NCI-H526 (cell line): ENCODE measurements around the gene XRN2.

Experiments used
- DNase-seq, 2 experiments: peaks; one replicate each; lab custom pipeline; 2025; lab: John Stamatoyannopoulos, UW

The XRN2 gene

DNA sequence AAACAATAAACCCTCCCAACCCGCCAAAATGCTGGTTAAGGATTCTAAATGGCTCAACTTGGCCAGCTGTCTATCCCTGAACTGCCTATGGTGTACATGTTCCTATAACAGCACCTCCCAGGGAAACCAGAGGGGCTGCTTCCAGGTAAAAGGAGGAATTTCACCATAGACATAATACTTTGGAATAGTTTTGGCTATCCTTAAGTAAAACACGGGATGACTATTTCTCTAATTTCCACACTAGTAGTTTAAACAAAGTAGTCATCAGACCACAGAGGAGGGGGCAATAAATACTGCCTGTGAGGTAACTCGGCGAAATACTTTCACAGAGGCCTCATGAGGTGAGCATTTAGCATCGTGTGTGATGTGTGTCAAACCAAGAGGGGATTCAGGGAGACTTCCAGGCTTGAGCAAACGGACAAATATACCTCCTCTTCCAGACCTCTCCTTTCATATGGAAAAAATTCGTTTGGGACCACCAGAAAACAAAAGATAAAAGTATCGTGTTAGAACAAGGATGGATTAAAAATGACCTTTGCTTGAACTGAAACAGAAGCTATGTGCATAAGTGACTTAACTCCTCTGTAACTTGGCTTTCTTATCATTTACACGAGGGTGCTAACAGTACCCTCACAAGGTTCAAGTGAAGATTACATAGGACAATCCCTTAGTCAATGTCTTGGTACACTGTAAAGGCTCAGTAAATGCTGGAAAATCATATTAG is 1.0 kb upstream of the XRN2 start:
- DNase-seq = no peak

DNA sequence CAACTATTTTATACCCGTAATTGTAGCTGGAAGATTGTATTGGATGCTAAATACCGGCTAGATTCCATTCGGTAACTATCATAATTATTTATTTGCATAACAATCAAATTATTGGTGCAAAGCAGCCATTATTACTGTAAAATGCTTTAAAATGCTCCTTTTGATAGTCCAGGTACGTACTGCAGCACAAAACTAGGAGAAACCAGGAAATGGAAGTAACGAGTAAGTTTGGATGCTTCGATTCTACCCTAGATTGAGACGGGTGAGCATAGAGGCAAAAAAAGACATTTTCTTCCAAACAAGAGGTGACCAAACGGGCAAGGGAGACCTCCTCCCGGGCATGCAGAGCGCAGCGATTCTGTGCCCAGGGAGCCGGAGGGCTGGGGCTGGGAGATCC is 469 bp upstream of the XRN2 start:
- peak in 1 of 2 experiments; percentile 41 for DNase-seq

DNA sequence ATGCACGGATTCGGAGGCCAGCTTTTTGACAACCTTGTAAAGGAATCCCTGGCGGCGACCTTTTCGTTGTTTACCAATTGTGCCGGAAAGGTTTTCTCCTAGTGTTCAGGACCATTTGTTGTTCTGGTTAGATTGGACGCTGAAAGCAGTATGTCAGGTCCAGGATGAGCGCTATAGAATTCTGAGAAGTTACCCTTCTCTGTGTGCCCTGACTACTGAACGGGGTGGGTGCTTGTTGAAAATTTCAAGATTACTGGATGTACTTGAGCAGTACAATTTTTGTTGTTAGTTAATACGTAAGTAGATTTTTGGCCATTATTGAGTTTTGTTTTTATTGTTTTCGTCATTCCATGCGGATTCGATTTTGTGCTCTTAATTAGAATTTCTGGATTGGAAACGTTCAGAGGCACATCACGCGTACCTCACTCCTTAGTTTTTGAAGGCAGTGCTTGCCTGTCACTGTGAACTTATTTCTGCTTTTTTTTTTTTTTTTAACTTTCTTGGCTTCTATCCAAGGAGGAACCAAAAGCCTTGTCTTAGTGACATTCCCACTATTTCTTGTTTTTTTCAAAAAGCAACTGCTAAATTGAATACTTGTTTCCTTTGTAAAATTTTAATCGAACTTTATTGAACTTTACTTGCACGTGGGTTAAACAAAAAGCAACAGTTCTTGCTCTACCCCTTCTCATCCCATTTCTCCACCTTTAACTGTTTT is 898 bp downstream of the XRN2 start:
- DNase-seq = no peak

DNA sequence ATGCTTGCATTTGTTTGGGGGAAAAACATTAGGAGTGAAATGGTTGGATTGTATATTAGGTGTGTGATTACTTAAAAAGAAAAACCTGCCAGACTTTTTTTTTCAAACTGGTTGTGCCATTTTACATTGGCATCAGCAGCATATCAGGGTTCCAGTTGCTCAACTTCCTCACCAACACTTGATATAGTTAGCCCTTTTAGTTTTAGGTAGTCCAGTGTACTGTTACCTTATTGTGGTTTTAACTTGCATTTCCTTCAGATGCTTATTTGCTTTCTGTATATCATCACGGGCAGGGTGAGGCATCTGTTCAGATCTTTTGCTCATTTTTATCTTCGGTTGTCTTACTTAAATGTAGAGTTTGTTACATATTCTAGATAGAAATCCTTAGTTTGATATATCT is 5.2 kb downstream of the XRN2 start:
- DNase-seq = no peak

DNA sequence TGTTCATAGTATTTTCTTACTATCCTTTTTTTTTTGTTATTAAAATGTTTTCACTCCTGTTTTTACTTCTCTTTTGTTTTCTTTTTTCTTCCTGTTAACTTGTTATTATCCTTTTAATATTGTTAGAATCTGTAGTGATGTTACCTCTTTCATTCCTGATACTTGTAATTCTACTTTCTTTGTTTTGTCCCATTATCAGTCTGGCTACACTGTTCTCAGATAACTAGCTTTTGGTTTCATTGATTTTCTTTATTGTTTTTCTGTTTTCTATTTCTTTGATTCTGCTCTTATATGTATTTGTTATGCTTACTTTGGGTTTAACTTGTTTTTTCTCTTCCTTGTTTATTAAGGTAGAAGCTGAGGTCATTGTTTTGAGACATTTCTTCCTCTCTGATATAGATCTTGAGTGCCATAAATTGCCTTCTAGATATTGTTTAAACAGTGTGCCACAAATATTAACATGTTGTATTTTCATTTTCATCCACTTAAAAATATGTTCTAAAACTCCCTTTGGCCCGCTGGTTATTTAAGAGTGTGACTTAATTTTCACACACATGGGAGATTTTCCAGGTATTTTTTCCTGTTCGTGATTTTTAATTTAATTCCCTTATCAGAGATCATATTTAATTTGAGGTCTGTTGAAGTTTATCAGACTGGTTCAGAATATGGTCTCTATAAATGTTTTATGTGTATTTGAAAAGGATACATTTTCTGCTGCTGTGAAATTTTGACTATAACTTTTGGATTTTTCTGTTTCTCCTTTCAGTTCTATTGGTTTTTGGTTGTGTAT is 6.7 kb downstream of the XRN2 start:
- DNase-seq = no peak

DNA sequence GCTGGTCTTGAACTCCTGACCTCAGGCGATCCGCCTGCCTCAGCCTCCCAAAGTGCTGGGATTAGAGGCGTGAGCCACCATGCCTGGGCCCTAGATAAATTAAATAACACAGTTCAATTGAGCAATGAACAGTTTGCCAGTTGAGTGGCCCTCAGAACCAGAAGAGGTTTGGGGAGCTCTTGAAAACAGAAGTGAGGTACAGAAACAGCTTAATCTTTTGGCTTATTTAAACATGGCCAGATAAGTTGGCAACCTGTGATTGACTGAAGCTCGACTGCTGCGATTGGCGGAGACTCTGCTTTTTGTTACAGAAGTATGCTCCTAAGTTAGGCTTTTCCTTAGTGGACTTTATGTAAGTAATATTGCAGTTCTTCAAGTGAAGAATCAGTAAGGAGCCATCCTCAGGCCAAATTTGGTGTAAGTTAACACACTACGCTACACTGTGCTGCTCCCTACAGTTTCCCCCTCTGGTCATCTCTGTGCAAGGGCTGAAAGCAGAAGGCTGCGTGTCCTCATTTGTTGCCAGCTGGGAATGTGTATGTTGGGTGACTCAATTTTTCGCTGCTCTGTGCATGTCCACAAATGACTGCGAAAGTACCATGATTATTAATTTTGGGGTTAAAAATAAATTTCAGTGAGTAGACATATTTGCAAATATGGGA is 9.8 kb downstream of the XRN2 start:
- DNase-seq = no peak

DNA sequence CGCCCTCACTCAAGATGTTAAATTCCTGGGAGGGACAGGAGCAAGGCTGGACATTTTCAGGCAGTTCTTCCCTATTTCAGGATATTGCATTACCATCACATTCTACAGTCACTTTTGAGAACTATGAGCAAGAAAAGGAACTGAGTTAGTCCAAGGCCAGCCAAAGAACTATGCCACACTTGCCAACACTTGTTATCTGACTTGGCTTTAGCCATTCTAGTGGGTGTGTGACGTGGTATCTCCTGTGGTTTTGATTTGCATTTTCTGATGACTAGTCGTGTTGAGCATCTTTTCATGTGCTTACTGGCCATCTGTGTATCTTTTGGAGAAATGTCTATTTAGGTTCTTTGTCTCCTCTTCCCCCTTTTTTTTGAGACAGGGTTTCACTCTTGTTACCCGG is 12.0 kb downstream of the XRN2 start:
- peak in 1 of 2 experiments; percentile 12 for DNase-seq

DNA sequence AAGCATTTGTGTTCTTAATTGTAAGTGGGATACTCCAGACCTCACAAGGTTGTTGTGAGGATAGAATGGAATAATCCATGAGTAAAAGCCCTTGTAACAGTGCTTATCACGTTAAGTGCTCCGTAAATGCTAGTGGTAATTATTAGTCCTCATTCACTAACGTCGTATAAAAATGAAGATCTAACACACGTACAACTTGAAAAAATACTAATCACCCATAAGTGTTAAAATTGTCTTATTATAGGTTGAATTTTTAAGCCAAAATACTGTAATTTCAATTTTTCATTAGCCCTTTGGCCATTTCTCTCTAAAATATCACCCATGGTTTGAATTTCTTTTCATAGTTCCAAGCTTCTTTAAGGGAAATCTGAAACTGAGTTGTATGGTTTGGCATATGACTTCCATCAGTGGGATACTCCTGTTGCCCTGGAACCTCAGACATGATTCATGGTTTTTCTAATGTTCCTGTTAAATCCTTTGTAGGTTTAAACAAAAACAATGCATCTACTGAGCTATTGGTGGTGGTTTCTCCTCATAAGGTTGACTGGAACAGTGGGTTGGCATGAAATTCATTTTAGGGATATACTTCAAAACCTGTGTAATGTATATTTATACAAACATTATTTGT is 19.1 kb downstream of the XRN2 start:
- no peak for DNase-seq

DNA sequence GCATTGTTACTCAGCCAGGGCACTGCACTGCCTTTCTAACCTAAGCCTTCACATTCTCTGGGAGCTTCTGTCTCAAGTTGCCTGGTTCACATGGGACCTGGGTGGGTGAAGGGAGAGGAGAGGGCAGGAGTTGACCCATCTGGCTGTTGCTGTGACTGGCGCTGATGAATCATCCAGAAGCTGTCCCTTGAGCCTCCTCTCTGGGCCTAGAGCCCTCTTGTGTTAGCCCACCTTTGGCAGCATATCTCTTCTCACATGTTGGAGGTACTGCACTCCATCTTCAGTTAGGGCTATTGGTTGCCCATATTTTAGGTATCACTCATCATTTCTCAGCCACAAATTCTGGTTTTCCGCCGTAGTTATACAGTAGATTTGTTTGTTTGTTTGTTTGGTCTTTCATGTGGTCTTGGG is 19.8 kb downstream of the XRN2 start:
- no peak for DNase-seq

DNA sequence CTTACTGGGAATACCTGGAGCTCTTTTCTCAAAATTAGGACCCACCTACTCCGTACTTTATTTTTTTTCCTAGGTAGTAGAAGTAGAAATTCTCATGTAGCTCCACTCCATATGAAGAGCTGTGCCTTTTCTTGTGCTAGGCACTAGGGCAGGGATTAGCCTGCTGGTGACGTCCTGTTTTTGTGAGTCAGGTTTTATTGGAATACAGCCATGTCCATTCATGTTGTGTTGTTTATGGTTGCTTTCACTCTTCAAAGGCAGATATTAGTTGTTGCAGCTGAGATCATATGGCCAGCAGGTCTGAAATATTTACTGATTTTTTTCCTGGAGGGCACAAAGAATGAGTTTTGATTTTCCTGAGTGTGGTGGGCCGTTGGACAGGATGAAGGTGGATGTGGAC is 20.5 kb downstream of the XRN2 start:
- DNase-seq = no peak

DNA sequence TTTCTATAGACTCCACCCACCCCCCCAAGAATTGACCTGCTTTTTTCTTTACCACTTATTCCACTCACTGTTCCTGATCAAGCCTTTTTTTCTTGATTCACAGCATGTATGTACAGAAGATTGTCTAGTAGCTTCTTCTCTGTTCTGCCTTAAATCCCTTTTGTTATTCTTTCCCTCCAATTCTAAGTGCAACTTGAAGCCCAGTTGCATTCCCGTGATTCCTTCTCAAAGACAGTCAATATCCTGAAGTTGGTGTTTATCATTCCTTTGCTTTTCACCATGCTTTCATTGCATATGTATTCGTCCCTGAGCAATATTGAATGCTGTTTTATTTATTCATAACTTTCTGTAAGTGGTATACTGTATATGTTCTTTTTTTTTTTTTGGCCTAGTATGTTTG is 21.0 kb downstream of the XRN2 start:
- DNase-seq = no peak

DNA sequence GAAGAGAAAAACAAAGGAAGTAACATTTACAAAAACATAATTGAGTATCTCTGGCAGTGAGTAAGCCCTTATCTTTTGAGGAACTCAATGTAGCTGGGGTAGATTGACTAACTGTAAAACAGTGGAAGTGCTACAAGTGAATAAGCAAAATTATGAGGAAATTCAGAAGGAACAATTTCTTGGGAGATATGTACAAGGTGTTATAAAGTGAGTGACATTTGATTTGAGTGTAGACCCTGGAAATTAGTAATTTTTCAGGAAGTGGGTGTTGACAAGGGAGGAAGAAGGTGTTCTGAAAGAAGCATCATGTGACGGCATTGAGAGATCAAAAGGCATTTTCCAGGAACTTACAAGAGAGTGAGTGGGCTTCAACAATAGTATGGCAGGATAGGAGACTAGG is 22.2 kb downstream of the XRN2 start:
- no peak for DNase-seq

DNA sequence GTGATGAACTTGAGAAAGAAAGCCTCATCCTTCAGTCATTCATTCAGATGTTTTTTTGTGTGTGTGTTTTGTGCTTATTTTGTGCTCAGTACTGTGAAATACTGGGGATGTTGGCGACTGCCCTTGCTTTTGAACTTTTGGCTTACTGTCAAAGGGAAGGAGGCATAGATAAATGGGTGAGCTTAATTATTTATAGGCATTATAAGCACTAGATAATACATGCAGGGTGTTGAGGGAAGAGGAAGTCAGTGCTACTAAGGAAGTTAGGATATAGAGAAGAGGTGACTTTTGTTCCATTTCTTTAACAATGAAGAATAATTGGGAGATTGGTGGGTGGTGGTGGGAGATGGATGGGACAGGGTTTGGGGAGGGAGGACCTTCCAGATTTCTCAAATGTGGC is 23.6 kb downstream of the XRN2 start:
- no peak for DNase-seq

DNA sequence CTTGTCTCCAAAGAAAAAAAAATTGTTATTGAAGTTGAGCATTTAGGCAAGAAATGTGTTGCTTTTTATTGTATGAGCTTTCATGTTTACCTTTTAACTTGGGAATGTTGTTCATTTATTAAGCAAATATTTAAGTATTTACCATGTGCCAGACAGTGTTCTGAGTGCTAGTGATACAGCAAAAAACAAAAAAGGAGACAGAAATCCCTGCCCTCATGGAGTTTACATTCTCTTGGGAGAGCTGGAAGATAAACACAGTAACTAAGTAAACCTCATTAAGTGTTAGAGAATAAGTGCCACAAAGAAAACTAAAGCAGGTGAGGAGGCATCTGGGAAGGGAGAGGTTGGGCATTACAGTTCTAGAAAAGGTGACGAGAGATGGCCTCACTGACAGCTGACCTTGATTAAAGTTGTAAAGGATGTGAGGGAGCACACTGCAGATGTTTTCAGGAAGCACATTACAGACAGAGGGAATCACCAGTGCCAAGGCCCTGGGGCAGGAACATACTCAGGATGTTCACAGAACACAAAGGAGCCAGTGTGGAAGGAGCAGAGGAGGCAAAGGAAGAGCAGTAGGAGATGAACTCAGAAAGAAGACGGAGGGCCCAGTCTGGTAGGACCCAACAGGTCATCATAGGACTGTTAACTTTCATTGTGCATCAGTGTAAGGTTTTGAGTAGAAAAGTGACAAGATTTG is 33.5 kb downstream of the XRN2 start:
- DNase-seq = no peak

DNA sequence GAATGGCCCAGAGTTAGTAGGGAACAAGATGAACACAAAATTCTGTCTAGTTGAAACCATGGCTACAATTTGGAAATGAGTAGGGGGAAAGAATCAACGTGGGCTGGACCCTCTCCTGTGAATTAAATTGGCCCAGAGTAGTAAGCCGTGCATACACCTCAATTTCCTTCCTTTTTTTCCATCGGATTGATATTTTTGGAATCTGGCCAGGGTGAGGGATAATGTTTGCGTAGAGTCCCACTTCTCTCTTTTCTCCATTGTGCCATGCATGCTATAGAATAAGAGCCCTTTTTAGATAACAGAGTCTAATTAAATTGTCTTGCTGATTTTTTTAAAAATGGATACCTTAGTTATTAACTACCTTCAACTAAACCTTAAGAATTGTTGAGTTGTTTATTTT is 35.2 kb downstream of the XRN2 start:
- DNase-seq = no peak

DNA sequence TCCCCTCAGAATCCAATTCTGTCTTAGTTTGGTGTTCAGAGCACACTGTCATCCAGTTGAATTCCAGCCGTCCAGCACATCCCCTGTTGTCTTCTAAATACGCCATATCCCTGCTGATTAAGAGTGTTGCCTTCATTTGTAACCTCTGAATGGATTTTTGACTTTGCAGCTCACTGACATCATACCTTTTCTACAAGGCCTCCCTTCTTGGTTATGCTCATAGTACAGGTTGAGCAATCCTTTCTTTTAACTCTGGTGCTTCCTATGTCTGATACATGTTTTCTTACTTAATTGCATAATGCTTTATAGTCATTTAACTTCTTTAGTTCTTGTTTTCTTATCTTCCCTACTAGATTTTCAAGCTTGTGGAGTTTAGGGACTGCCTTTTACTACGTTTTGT is 36.4 kb downstream of the XRN2 start:
- DNase-seq = no peak

DNA sequence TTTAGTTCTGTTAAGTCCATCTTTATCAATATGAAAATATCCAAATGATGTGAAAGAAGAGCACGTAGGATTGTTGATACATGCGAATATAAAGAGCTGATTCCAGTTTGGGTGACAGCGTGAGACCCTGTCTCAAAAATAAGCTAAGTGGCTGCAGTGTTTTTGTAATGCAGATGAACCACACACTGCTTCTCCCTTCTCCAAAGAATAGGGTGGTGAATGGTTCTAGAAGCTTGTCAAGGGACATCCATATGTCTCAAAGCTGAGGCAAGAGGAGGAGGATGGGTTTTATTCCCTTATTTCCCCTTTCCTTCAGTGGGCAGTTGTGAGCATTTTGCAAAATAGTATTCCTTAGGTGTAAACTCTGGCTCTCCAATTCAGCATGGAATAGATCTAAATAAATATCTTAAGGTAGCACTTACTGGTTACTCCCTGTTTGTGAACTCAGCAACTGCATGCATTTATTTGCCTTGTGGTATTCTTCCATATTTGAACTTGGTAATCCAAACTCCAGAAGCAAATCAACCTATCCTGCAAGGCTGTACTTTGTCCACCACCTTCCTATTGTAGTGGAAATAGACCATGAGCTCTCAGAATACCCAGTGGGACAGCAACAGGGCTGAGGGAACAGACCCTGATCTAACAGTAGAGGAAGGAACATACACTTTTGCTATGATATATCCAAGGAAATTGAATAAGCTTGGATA is 38.0 kb downstream of the XRN2 start:
- no peak for DNase-seq

DNA sequence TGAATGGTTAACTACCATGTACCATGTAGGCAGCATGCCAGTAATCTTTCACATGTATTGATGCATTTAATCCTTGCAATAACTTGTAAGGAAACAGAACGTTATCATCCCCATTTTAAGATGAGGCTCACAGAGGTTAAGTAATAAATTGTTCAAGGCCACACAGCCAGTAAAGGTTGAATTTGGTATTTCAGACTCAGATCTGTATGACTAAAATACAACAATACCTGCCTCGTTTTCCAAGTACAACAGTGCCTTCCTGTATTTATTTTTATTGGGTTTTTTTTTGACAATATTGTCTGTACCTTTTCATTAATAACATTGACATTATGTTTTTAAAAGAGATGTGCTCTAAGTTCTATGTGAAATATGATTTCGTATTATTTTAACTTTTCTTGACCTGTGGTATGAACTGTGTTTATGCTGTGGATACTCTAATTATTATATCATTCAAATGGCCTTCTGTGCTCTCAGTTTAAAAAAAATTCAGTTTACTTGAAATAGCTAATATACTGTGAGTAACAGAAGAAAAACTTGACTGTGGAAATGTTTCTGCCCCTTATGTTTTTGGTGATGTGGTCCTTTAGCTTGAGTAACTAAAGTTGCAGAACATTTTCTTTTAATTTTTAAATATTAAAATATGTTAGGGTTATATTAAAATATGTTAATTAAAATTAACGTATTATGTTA is 39.7 kb downstream of the XRN2 start:
- no peak for DNase-seq

DNA sequence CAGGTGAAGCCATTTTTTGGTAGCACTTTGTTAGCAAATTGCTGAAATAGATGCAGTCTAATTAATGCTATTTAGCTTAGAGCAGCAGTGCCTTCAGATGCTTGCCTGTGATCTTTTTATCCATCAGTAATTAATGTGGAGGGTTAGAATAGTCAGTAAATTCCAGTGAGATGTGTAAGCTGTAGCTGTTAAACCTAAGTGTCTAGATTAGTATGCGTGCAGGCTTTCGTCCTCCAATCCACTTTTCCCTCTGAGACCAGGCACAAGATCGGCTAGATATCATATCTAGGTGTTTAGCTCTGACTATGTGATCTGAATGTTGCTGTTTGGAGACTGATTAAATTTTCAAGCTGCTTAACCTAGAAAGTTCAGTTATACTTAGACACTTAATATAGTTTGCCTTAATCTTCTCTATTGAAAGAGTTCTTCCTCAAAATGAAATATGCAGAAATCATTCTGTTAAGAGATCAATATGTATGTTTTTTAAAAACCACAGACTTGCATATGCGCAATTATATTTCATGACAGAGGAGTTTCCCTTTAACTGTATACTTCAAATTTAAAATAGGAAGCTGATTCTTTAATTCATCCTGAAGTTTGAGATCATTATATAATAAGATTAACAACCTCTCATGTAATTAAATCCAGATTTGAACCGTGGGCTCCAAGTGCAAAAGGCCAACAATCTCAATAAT is 41.2 kb downstream of the XRN2 start:
- DNase-seq = no peak

DNA sequence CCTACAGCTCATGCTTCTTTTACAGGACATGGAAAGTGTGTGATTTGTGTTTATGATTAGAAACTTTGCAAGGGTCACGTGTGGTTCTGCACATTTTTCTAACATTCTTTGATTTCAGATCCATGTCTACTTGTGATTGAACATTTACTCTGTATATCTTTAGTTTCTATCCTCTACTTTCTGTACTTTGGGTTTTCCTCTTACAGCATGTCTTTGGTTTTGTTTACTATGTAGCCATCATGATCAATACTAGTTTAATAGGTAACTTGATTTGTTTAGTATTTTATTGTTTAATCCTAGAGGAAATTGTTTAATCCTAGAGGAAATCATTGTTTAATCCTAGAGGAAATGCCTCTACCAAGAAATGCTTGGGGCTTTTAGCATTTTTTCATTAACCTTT is 41.8 kb downstream of the XRN2 start:
- no peak for DNase-seq
